Measurements from ENCODE around the gene TCF21. TPM values are rescaled to one million over a fixed set of nuclear protein-coding genes. Genes with fewer than 3 reads are reported as not detected.

TCF21 gene
- total RNA-seq, 1 donor from 2014 or later: 0.52 TPM

DNA sequence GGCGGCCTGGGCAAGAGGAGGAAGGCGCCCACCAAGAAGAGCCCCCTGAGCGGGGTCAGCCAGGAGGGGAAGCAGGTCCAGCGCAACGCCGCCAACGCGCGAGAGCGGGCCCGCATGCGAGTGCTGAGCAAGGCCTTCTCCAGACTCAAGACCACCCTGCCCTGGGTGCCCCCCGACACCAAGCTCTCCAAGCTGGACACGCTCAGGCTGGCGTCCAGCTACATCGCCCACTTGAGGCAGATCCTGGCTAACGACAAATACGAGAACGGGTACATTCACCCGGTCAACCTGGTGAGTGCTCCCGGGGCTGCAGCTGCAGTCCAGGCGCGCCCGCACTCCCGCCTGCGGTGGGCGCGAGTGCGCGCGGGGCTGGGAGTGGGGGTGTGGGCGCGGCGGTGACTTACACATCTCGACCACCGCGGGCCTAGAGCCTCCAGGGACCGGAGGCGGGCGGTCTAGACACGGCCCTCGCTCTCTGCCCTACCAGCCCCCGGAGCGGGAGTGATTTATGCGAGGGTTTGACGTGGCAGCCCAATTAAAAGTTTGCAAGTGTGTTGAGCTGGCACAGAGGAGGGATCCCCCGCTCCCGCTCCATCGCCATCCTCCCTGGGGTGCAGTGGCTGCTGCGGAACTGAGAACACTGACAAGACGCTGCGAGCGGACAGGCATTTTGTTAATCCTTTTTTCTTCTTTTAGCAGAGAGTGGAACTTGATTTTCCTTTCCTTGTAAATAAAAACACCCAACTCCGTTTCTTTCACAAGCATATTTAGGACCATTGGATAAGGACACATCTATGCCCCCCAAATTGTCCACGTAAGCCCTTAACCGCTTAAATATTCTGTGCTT is 867 bp downstream of the TCF21 start:
- Mint-ChIP-seq H3K27me3 (ENCODE audit: low read depth, unreplicated experiment) (peaks cover 75% of the 10 kb centered on the region), H3K36me3 (ENCODE audit: low read depth, unreplicated experiment) (peaks cover 7% of the 10 kb centered on the region), H3K4me1 (ENCODE audit: low read depth, unreplicated experiment) (peaks cover 14% of the 10 kb centered on the region), H3K9me3 (ENCODE audit: unreplicated experiment) (no peaks in the 10 kb centered on the region), H3K27ac (ENCODE audit: unreplicated experiment) (peak overlapping the region; percentile 89), H3K4me3 (ENCODE audit: unreplicated experiment) (peak overlapping the region; percentile 87)
- Histone ChIP-seq H2AFZ (ENCODE audit: low read depth, low read length) (peak overlapping the region; percentile 69), H3K4me3 (ENCODE audit: insufficient read depth, low read depth, low read length) (peak overlapping the region; percentile 50), H3K9me3 (ENCODE audit: insufficient read depth, low read depth, low read length) (no peaks in the 10 kb centered on the region), H3K36me3 (ENCODE audit: insufficient read depth, low read length) (no peaks in the 10 kb centered on the region), H3K9ac (ENCODE audit: low read length) (peak overlapping the region; percentile 47), H3K4me1 (ENCODE audit: insufficient read depth, low read length) (peaks cover 12% of the 10 kb centered on the region), H3K79me2 (ENCODE audit: insufficient read depth, low read length) (no peaks in the 10 kb centered on the region), H3K4me2 (ENCODE audit: low read length) (peak overlapping the region; percentile 77), H4K20me1 (ENCODE audit: insufficient read depth, low read length) (peaks cover 4% of the 10 kb centered on the region), H3K27me3 (ENCODE audit: insufficient read depth, low read length) (peaks cover 96% of the 10 kb centered on the region), H3K27ac (ENCODE audit: low read depth, low read length) (no peak overlapping the region)
- DNase-seq (ENCODE audit: low read depth) (no peak), FAIRE-seq (no peak)
- TF ChIP-seq CTCF (IDR thresholded peaks at IDR 0.05; ENCODE audit: insufficient read depth, low read depth, low read length): no peak
- TF ChIP-seq EZH2 (IDR thresholded peaks at IDR 0.05; ENCODE audit: insufficient read depth, low read length): peak; percentile 97

DNA sequence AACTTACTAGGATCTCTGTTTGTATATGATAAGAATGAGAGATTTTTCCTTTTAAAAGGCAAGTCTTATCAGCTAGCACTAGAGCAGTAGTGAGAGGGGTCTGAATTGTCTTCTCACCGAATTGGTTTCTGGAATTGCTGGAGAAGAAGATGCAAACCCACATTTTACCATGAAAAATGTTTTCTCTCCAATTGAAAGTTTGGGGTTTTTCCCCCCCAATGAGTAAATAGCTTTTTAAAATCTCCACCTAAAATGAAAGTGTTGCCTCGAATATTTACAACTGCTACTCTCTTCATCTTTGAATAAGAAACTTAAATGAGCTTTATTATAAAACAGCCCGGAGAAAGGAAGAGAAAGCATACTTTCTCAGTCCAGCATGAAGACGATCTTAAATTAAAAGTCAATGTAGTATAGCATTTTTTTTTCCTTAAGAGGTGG is 1.8 kb downstream of the TCF21 start:
- H3K4me3 Mint-ChIP-seq (ENCODE audit: unreplicated experiment): peak overlapping the region; percentile 75
- no peak overlapping the region for H2AFZ ChIP-seq (ENCODE audit: low read depth, low read length)
- DNase-seq (ENCODE audit: low read depth) (no peak), FAIRE-seq (no peak)
- H3K4me1 Mint-ChIP-seq (ENCODE audit: low read depth, unreplicated experiment): peaks cover 18% of the 10 kb centered on the region
- peaks cover 7% of the 10 kb centered on the region for H3K36me3 Mint-ChIP-seq (ENCODE audit: low read depth, unreplicated experiment)
- no peak overlapping the region for H3K27ac Mint-ChIP-seq (ENCODE audit: unreplicated experiment)
- peaks cover 78% of the 10 kb centered on the region for H3K27me3 Mint-ChIP-seq (ENCODE audit: low read depth, unreplicated experiment)
- H3K4me3 ChIP-seq (ENCODE audit: insufficient read depth, low read depth, low read length): peak overlapping the region; percentile 22
- H3K36me3 ChIP-seq (ENCODE audit: insufficient read depth, low read length): no peaks in the 10 kb centered on the region
- peak overlapping the region; percentile 7 for H3K9ac ChIP-seq (ENCODE audit: low read length)
- TF ChIP-seq EZH2 (IDR thresholded peaks at IDR 0.05; ENCODE audit: insufficient read depth, low read length) (no peak), CTCF (IDR thresholded peaks at IDR 0.05; ENCODE audit: insufficient read depth, low read depth, low read length) (no peak)
- H3K9me3 Mint-ChIP-seq (ENCODE audit: unreplicated experiment): no peaks in the 10 kb centered on the region
- H3K27ac ChIP-seq (ENCODE audit: low read depth, low read length): no peak overlapping the region
- H4K20me1 ChIP-seq (ENCODE audit: insufficient read depth, low read length): peaks cover 4% of the 10 kb centered on the region
- H3K4me1 ChIP-seq (ENCODE audit: insufficient read depth, low read length): peaks cover 12% of the 10 kb centered on the region
- peaks cover 98% of the 10 kb centered on the region for H3K27me3 ChIP-seq (ENCODE audit: insufficient read depth, low read length)
- H3K79me2 ChIP-seq (ENCODE audit: insufficient read depth, low read length): no peaks in the 10 kb centered on the region
- peak overlapping the region; percentile 69 for H3K4me2 ChIP-seq (ENCODE audit: low read length)
- no peaks in the 10 kb centered on the region for H3K9me3 ChIP-seq (ENCODE audit: insufficient read depth, low read depth, low read length)
